Activated CD4-positive, alpha-beta T cell treated with anti-CD3 and anti-CD28 coated beads, Interleukin-2, amount 50 U/mL, for 24 hours (primary cell): ENCODE measurements around the gene LETM1.
A peak's percentile ranks its signal among the peaks of the same experiment; 100 is the strongest.

Source experiments
- DNase-seq, 2 donors: peaks; one replicate each; pipeline ENCODE4 v3.0.0-alpha.2; 2020; ENCODE audit warnings: low read depth in 1 of 2, low spot score in 1 of 2

The LETM1 gene

DNA sequence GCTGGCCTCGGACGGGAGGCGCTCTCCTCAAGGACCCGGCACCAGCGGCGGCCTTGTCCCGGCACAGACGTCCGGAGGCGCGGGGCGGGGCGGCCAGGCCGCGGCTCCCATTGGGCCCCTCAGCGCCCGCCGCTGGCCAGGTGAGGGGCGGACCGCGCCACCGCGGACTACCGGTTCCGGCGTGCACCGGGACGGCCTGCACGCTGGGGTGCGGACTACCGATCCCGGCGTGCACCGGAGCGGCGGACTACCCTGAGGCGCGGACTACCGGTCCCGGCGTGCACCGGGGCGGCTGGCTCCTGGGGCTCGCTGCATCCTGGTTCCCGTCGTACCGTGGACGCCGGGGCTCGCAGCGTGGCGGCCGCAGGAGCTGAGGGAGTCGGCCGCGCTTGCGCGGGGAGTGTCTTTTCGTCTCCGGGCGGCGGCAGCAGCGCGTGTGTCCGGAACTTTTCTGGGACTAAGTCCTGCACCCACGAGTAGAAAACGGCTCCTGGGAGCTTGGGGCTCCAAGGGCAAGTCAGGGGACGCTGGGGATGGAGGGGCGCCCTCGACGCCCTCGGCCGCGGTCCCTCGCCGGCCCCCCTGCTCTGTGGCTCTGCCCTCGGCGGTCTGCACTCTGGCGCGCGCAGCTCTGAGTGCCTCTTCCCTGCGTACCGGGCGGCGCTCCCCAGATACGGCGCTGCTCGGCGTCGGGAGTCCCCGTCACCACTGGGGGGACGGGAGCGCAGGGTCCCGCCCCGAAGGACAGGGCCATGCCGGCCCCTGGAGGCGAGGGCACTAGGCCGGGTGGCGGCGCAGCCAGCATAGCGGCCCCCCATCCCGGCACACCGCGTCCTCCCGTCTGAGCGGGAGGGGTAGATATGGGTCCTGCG lies at the start of gene LETM1:
Gene LETM1, minus strand, starts transcription at position 86 of the 872 bp plus-strand sequence. CDS start 206 bp downstream, outside the sequence.
- DNase-seq = peak; percentile 83 to 92

DNA sequence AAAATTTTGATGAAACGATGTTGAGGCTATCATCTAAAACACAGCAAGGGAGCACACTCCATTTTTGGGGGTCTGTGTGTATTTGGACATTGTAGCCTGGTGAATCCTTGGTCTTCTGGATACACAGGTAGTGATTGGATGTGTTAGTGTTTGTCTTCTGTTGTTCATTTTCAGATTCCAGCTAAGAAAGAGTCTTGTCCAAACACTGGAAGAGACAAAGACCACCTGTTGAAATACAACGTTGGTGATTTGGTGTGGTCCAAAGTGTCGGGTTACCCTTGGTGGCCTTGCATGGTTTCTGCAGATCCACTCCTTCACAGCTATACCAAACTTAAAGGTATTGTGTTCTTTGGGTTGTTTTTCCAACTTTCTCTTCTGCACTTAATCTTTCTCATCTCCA lies 48.1 kb upstream of the LETM1 start:
- no peak for DNase-seq

DNA sequence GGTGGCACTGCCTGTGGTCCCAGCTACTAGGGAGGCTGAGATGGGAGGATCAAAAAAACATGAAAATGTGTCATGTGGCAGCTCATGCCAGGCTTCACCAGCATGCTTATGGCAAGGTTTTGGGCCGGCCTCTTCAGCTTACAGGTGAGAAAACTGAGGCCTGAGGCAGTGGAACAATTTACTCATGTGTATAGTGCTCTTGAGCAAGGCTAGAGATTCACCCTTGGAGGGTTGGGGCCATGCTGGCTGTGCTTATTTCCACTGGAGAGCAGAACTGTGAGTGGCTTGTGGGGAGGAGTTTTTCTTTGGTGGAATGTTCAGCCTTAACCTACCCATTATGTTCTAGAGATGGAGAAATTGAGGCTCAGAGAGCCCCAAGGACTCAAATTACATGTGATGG lies 47.1 kb upstream of the LETM1 start:
- no peak for DNase-seq

DNA sequence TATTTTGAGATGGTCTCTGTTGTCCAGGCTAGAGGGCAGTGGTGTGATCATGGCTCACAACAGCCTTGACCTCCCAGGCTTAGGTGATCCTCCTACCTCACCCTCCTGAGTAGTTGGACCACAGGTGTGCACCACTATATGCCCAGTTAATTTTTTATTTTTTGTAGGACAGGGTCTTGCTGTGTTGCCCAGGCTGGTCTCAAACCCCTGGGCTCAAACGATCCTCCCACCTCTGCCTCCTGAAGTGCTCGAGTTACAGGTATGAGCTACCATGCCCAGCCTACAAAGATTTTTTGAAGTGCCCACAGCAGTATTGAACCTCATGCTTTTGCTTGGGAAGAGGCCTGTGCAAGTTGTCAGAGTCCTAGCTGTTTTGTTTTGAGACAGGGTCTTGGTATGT lies 46.3 kb upstream of the LETM1 start:
- no peak for DNase-seq

DNA sequence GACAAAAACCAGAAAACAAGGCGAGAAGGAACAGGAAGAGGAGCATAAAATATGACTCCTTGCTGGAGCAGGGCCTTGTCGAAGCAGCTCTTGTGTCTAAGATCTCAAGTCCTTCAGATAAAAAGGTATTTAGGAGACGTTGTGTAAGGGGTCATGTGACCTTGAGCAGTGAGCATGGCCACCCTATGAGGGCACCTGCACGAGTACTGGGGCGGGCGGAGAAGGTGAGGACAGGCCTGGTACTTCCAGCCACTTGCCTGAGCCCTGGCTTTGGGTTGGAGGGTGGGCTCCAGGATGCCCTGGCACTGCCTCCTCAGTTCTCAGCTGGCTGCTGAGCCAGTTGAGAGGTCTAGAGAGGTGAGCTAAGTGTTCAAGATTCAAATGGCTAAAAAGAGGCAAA lies 45.2 kb upstream of the LETM1 start:
- no peak for DNase-seq

DNA sequence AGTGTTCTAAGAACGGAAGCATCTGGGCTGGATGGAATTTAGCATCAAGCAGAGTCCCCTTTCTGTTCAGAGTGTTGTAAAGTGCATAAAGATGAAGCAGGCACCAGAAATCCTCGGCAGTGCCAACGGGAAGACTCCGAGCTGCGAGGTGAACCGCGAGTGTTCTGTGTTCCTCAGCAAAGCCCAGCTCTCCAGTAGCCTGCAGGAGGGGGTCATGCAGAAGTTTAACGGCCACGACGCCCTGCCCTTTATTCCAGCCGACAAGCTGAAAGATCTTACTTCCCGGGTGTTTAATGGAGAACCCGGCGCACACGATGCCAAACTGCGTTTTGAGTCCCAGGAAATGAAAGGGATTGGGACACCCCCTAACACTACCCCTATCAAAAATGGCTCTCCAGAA lies 44.7 kb upstream of the LETM1 start:
- no peak for DNase-seq

DNA sequence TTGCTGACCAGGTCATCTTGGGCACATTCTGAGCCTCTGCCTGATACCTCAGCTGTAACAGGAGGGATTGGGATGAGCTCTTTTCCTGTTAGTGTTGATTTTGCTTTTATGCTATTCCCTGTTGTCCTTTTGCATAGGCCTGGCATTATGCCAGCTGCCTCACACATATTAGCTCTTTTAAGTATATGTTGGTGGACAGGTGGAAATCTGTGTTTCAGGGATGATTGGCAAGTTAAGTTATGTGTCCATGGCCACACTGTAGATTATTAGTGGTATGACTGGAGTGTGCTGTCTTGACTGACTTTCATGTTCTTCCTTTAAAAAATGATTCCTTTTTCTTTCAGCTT lies 44.1 kb upstream of the LETM1 start:
- no peak for DNase-seq

DNA sequence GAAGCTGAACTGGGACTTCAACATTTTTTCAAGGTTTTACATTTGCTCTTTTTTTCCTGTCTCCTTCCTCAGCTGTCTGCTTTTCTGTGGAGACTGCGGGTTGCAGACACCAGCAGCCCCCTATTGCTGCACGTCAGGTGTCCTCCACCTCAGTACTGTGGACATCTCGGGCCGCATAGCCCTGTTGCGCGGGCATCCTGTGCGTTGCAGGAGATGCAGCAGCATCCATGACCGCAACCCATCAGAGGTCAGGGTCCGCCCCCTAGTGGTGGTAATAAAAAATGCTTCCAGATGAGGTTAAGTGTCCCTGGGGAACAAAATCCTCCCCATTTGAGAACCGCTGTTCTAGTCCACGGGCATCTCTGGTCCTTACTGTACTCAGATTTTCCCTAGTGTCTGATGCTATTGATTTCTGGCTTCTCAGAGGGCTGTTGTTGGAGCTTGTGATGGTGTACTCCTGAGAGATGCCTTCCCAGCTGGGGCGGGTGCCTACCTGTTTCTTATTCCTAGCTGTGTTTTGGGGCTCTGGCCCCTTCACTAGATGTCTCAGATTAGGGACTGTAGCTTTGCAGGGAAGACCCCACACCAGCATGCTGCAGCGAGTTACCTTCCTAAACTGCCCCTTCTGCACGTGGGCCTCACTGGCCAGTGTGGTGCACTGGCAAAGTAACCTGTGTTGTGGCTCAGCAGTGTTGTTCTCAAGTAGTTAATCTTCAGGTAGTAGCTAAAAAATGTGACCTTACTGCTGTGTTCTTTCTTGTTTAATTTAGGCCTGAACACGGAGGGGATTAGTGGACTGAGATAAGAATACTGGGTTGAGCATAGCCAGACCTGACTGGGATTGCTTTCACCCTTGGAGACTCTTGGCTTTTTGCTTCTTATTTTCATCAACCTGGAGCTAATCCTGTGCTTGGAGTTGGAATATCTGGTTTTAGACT lies 43.5 kb upstream of the LETM1 start:
- peak; percentile 44 to 68 for DNase-seq

DNA sequence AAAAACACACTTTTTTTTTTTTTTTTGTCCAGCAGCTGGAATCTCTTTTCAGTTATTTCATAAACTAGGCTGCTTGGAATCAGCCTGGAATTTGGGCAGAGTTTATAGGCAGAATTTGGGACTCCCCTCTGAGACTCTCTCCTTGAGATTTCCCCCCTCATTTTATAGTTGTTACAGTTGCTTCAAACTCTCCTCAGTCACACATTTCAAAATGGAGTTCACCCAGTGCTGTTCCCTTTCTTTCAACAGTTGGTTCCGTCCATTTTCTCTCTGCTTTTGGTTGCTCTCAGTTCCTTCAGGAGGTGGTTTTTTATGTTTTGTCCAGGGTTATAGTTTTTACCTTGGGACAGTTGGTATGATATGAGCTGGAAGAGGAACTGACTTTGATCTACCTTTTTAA lies 42.7 kb upstream of the LETM1 start:
- no peak for DNase-seq

DNA sequence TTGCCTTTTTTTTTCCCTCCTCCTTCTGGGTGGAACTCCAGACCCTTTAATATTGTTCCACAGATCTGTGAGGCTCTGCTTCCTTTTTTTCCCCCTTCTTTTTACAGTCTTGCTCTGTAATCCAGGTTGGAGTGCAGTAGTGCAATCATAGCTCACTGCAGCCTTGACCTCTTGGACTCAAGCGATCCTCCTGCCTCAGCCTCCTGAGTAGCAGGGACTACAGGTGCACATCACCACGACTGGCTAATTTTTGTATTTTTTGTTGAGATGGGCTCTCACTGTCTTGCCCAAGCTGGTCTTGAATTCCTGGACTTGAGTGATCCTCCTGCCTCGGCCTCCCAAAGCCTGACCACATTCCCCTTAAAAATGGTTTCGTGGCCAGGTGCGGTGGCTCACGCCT lies 42.1 kb upstream of the LETM1 start:
- DNase-seq = no peak

DNA sequence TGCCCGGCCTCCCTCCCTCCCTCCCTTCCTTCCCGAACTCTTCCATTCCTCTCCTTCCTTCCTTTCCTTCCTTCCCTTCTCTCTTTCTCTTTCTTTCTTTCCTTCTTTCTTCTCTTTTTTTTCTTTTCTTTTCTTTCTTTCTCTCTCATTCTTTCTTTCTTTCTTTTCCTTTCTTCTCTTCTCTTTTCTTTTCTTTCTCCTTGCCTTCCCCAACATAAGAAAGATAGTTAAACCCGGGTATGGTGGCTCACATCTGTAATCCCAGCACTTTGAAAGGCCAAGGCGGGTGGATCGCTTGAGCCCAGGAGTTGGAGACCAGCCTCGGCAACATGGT lies 40.7 kb upstream of the LETM1 start:
- DNase-seq = no peak

DNA sequence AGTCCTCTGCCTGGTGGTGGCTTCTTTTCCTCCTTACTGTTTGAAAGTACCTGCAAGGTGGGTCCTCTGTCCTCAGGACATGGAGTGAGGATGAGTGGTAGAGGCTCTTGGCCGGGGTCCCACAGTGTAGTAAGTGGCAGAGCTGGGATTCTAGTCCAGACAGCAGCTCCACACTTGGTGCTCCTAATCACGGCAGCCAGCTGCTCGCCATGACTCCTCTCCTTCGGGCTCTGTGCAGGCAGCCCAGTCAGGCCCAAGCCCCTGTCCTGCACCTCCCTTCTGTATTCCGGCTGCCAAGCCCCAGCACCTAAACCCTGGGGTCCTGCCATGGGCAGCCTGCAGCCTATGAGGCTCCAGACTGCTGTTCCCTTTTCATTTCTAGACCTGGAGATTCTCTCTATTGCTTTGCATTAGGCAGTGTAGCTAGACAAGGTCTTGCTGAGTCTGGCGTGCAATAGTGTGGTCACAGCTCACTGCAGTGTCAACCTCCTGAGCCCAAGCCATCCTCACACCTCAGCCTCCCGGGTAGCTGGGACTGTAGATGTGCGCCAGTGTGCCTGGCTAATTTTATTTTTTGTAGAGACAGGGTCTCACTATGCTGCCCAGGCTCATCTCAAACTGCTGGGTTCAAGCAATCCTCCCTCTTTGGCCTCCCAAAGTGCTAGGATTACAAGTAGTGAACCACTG lies 40.2 kb upstream of the LETM1 start:
- DNase-seq = no peak

DNA sequence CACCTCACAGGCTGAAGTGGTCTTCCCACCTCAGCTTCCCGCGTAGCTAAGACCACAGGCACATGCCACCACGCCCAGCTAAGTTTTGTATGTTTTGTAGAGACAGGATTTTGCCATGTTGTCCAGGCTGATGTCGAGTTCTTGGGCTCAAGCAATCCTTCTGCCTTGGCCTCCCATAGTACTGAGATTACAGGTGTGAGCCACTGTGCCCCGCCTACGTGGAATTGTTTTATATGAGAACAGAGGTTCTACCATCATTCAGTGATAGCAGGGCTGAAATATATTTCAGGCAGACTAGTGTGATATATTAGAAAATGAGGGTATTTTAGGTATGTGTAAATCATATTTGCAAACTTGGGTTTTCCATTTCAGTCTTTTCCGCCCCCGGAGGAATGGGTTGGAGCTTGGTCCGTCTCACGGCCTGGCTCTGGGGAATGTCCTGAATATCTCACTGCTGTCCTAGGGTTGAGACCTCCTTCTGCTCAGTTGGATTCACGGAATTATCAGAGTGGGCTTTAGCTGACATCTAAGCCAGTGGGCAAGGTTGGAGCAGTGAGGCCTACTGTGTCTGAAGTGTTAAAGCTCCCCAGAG lies 35.1 kb upstream of the LETM1 start:
- DNase-seq = no peak

DNA sequence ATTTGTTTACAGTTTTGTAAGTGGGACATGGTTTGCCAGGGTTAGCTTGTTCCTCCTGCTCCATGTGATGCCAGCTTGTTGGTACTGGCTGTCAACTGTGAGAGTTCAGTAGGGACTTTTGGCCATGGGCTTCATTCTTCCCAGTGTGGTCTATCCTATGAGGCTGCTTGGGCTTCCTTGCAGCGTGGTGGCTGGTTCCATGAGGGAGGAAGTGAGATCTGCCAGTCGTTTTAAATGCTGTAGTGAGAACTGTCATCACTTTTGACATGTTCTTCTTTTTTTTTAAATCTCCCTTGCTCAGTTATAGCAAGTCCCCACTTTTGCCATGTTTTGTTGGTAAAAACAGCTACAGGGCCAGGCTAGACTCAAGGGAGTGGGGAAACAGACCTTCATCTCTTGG lies 31.1 kb upstream of the LETM1 start:
- DNase-seq = no peak

DNA sequence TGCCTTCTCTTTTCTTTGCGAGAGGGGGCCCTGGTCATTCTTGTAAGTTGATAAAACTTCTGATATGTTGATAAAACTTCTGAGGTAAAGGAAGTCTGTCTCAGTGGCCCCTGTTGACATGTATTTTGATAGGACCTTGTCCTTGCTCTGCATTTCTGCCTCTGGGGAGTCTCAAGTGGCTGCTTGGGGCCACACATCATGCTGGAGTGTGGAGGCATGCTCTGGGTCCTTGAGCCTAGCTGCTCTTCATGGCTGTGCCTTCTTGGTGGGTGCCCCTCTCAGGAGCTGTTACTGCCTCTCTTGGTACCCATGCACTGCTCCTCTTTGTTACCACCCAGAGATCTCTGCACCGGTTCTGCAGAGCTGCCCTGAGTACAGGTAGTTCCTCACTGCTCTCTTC lies 29.5 kb upstream of the LETM1 start:
- no peak for DNase-seq

DNA sequence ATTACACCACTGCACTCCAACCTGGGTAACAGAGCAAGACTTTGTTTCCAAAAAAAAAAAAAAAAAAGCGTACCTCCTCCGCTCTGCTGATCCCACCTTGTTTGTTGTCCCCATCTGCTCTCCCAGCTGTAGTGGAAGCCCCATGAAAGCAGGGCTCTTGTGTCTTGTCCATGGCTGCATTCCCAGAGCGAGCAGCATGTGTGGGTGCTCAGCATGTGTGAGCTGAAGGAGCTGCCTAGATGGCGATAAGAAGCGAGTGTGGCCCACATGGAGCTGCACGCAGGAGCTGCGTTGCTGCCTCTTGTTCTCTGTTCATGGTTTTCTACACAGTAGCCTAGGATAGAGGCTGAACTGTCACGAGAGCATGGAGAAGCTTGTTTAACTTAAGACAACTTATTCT lies 27.6 kb upstream of the LETM1 start:
- no peak for DNase-seq

DNA sequence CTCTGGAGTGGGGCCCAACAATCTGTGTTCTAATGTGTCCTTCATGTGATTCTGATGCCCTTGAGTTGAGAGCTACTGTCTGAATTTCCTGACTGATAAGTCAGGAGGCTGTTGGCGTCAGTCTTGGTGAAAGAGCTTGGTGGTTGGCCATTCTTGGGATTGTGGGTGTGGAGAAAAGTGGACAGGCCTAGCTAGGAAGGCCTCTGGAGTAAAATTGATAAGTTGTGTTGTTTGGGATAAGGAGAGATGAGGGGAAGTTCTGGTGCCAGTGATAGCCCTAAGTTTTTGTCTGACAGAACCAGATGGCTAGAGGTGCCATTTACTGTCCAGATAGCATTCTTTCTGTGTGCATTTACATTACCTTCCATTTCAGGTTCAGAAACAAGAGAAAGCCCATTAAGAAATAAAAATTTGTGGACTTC lies 26.9 kb upstream of the LETM1 start:
- no peak for DNase-seq

DNA sequence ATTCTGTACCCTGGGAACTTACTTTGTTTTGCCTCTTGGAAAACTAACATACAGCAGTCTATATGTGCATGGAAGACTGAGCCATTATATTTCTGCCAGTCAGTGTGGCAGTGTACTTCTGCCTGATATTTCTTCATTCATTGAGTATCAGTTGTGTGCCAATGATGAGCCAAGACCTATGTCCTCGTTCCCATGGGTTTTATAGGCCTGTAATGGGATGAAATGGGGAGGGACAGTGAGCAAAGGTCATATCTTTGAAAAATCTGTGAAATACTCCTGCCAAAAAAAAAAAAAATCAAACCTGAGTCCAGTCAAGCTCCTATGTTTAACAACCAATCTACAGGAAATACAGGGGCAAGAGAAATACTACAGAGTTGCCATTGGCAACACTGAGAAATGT lies 24.4 kb upstream of the LETM1 start:
- DNase-seq = no peak

DNA sequence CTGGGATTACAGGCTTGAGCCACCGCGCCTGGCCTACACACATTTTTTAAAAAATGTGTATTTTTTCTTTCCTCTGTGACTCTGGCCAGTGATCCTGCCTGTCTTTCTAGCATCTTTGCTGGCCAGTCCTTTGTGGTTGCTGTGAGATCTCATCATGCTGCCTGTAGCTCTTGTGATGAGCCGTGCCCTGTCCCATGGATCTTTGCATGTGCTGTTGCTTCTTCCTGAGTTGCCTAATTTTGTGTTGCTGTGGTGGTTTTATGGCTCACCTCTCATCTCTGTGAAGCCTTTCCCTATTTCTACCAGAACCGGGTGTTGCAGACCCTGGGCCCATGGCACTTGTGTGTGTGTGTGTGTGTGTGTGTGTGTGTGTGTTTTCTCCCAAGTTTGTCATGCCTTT lies 23.5 kb upstream of the LETM1 start:
- no peak for DNase-seq

DNA sequence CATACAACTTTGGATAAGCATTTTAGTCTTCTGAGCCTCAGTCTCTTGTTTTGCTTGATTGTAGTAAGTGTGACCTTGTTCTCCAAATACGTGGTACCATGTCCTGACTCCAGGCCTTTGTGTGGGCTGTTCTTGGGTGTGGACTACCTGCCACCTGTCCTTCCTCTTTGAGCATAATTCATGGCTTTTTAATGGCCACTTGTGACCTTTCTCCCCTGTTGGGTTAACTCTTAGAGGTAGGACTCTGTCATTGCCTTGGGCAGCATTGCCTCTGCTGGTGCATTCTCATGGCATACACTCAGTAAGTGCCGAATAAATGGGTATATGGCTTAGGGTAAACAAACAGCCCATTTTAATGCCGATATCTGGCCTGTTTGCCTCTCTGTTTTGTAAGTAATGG lies 18.2 kb upstream of the LETM1 start:
- no peak for DNase-seq

DNA sequence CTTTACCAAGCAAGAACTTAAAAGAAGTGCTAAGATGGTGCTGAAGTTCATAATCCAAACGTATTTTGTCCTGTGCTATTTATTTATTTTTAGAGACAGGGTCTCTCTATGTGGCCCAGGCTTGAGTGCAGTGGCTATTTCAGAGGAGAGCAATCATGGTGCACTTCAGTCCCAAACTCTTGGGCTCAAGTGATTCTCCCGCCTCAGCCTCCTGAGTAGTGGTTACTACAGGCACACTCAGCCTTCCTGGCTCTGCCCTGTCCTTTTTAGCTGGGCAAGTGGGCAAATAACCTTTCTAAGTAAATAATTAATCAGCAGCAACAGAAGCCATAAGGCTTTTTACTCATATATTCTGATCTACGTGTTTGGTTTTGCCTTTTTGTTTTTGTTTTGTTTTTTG lies 17.8 kb upstream of the LETM1 start:
- DNase-seq = no peak
